HG02970 (cell line): ENCODE measurements around the gene ZNF629.
"Not testable (repeated sequence)": the region's sequence is repeated elsewhere in the genome, so short reads cannot be mapped to it uniquely, and the experiment has no call there.

Experiments used
- ATAC-seq: cut with Tn5 transposase; IDR thresholded peaks from one replicate; pipeline ENCODE4 v1.9.1; 2021; ENCODE audit warnings: mild to moderate bottlenecking, moderate library complexity, moderate number of reproducible peaks; ENCODE audit not compliant: unreplicated experiment, low FRiP score

ZNF629 gene

GRCh38 chr16:30786936-30787612 lies at the start of gene ZNF629:
ZNF629 (minus strand) TSS chr16:30787205; CDS start chr16:30784482, 2,723 bp downstream.
- no peak for ATAC-seq

GRCh38 chr16:30834130-30834740 lies 47.2 kb upstream of the ZNF629 start:
- ATAC-seq, result no peak

GRCh38 chr16:30830072-30830417 lies 43.0 kb upstream of the ZNF629 start:
- ATAC-seq, result no peak

- ATAC-seq, result no peak
These were observed 42.4 kb upstream of the ZNF629 start for GRCh38 chr16:30829130-30830071.

- no peak for ATAC-seq
These were observed 34.9 kb upstream of the ZNF629 start for GRCh38 chr16:30821891-30822290.

- ATAC-seq, result not testable (repeated sequence)
These were observed 34.4 kb upstream of the ZNF629 start for GRCh38 chr16:30821441-30821840.

- ATAC-seq, result no peak
These were observed 34.0 kb upstream of the ZNF629 start for GRCh38 chr16:30820952-30821421.

- ATAC-seq, result no peak
These were observed 29.8 kb upstream of the ZNF629 start for GRCh38 chr16:30816769-30817168.

- no peak for ATAC-seq
These were observed 26.8 kb upstream of the ZNF629 start for GRCh38 chr16:30813821-30814189.

GRCh38 chr16:30809675-30810074 lies 22.7 kb upstream of the ZNF629 start:
- ATAC-seq, result not testable (repeated sequence)

GRCh38 chr16:30808890-30809426 lies 22.0 kb upstream of the ZNF629 start:
- not testable (repeated sequence) for ATAC-seq

GRCh38 chr16:30808146-30808545 lies 21.1 kb upstream of the ZNF629 start:
- ATAC-seq, result no peak

- no peak for ATAC-seq
These were observed 18.6 kb upstream of the ZNF629 start for GRCh38 chr16:30805370-30806169.

- no peak for ATAC-seq
These were observed 18.0 kb upstream of the ZNF629 start for GRCh38 chr16:30805056-30805369.

- ATAC-seq, result no peak
These were observed 15.9 kb upstream of the ZNF629 start for GRCh38 chr16:30802936-30803335.

- no peak for ATAC-seq
These were observed 10.8 kb upstream of the ZNF629 start for GRCh38 chr16:30797670-30798309.

GRCh38 chr16:30794634-30795033 lies 7.6 kb upstream of the ZNF629 start:
- no peak for ATAC-seq

GRCh38 chr16:30793508-30794069 lies 6.6 kb upstream of the ZNF629 start:
- ATAC-seq, result no peak

- ATAC-seq, result no peak
These were observed 791 bp upstream of the ZNF629 start for GRCh38 chr16:30787613-30788378.
